ENCODE results near the gene PLXDC2.

PLXDC2 gene

GRCh38 chr10:19862811-19863515 is 46.7 kb downstream of the PLXDC2 start:
- H3K27ac ChIP-seq (ENCODE audit: low read depth, low read length), result no peak overlapping the region
- no peaks in the 10 kb centered on the region for H4K20me1 ChIP-seq (ENCODE audit: control insufficient read depth, insufficient read depth, low read depth, low read length)
- H3K4me1 ChIP-seq (ENCODE audit: control insufficient read depth, low read length), result no peaks in the 10 kb centered on the region

GRCh38 chr10:19865676-19866075 is 49.4 kb downstream of the PLXDC2 start:
- no peaks in the 10 kb centered on the region for H3K27me3 ChIP-seq (ENCODE audit: control insufficient read depth, low read length)
- H3K9me2 ChIP-seq (replicated peaks; ENCODE audit: control insufficient read depth, low read length), result no peaks in the 10 kb centered on the region
- no peaks in the 10 kb centered on the region for H3K4me1 ChIP-seq (ENCODE audit: control insufficient read depth, low read length)
- no peaks in the 10 kb centered on the region for H3F3A ChIP-seq (ENCODE audit: control insufficient read depth, insufficient read depth)
- no peak overlapping the region for H3K27ac ChIP-seq (ENCODE audit: low read depth, low read length)
- no peak overlapping the region for H3K4me3 ChIP-seq (ENCODE audit: low read length)
- H3K4me2 ChIP-seq (ENCODE audit: low read length), result no peak overlapping the region
- no peaks in the 10 kb centered on the region for H3K36me3 ChIP-seq (ENCODE audit: control insufficient read depth, low read length)
- TF ChIP-seq CTCF (IDR thresholded peaks at IDR 0.05; ENCODE audit: low read depth, low read length, poor library complexity, severe bottlenecking) (no peak), EZH2phosphoT487 (IDR thresholded peaks at IDR 0.05; ENCODE audit: borderline replicate concordance, low read length) (no peak)
- H3K9me3 ChIP-seq (ENCODE audit: control insufficient read depth, insufficient read depth, low read length), result no peaks in the 10 kb centered on the region
- H4K20me1 ChIP-seq (ENCODE audit: control insufficient read depth, insufficient read depth, low read depth, low read length), result no peaks in the 10 kb centered on the region
- no peaks in the 10 kb centered on the region for H3K79me2 ChIP-seq (ENCODE audit: control insufficient read depth, low read length)

More at GRCh38 chr10:19862811-19863515, 46.7 kb downstream of the PLXDC2 start:
- H3K9me3 ChIP-seq (ENCODE audit: control insufficient read depth, insufficient read depth, low read length), result no peaks in the 10 kb centered on the region
- TF ChIP-seq CTCF (IDR thresholded peaks at IDR 0.05; ENCODE audit: low read depth, low read length, poor library complexity, severe bottlenecking), result no peak
- no peak for TF ChIP-seq EZH2phosphoT487 (IDR thresholded peaks at IDR 0.05; ENCODE audit: borderline replicate concordance, low read length)
- H3K4me3 ChIP-seq (ENCODE audit: low read length), result no peak overlapping the region
- no peaks in the 10 kb centered on the region for H3F3A ChIP-seq (ENCODE audit: control insufficient read depth, insufficient read depth)
- no peaks in the 10 kb centered on the region for H3K9me2 ChIP-seq (replicated peaks; ENCODE audit: control insufficient read depth, low read length)
- no peaks in the 10 kb centered on the region for H3K36me3 ChIP-seq (ENCODE audit: control insufficient read depth, low read length)
- no peaks in the 10 kb centered on the region for H3K79me2 ChIP-seq (ENCODE audit: control insufficient read depth, low read length)
- no peak overlapping the region for H3K4me2 ChIP-seq (ENCODE audit: low read length)
- H3K27me3 ChIP-seq (ENCODE audit: control insufficient read depth, low read length), result no peaks in the 10 kb centered on the region

GRCh38 chr10:19869370-19869769 is 53.1 kb downstream of the PLXDC2 start:
- Histone ChIP-seq H3K79me2 (ENCODE audit: control insufficient read depth, low read length) (no peaks in the 10 kb centered on the region), H3K4me3 (ENCODE audit: low read length) (no peak overlapping the region), H3K36me3 (ENCODE audit: control insufficient read depth, low read length) (no peaks in the 10 kb centered on the region), H3K27ac (ENCODE audit: low read depth, low read length) (no peak overlapping the region), H3F3A (ENCODE audit: control insufficient read depth, insufficient read depth) (no peaks in the 10 kb centered on the region), H3K27me3 (ENCODE audit: control insufficient read depth, low read length) (no peaks in the 10 kb centered on the region), H3K4me2 (ENCODE audit: low read length) (no peak overlapping the region), H3K4me1 (ENCODE audit: control insufficient read depth, low read length) (no peaks in the 10 kb centered on the region), H3K9me2 (replicated peaks; ENCODE audit: control insufficient read depth, low read length) (no peaks in the 10 kb centered on the region), H3K9me3 (ENCODE audit: control insufficient read depth, insufficient read depth, low read length) (no peaks in the 10 kb centered on the region), H4K20me1 (ENCODE audit: control insufficient read depth, insufficient read depth, low read depth, low read length) (no peaks in the 10 kb centered on the region)
- TF ChIP-seq CTCF (IDR thresholded peaks at IDR 0.05; ENCODE audit: low read depth, low read length, poor library complexity, severe bottlenecking), result no peak
- no peak for TF ChIP-seq EZH2phosphoT487 (IDR thresholded peaks at IDR 0.05; ENCODE audit: borderline replicate concordance, low read length)
